GM12873 (cell line): ENCODE results near the gene ONECUT3.

Experiments
- TF ChIP-seq, protein P1 (sequence below): IDR thresholded peaks from 2 replicates; pipeline ENCODE4 v1.5.1; 2012; ENCODE audit warnings: low read depth, mild to moderate bottlenecking, moderate library complexity, low read length, control low read depth; ENCODE audit not compliant: insufficient read depth; ENCODE audit errors: missing control alignments

Gene ONECUT3

DNA sequence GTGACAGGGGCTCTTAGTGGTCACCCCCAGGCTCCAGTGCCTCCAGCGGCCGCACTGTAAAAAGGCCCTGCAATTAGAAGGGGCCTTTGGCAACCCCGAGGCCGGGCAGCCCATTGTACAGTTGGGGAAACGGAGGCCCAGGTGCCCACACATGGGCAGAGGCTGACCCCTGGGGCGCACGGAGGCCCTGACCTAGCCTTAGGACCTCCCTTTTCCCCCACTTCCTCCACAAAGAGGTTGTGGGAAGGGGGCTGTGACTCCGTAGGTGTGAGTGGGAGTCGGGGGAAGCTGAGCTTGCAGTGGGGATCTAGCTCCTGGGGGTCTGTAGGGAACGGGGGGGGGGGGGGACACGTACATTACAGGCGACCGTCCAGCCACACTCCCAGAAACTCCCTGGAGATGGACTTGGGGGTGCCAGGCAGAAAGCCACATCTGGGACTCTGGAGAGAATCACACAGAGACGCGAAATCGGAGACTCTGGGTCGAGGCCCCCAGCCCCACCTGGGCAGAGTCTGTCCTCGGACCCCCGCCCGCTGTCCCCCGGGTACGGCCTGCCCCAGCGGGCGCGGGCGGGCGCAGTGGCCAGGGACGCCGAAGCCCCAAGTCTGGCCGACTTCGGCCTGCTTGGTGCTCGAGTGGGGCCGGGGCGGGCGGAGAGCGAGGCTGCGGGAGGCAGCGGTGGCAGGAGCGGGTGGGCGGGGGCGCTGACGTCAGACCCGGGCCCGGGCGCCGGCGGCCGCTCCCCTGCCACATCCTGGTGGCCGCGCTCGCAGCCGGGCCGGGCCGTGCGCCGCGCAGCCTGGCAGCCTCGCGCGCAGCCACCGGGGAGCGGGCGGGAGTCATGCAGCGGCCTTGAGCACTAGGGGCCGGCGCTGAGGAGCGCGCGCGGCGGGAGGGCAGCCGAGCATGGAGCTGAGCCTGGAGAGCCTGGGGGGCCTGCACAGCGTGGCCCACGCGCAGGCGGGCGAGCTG, at the start of gene ONECUT3:
Gene ONECUT3 (plus strand): TSS at position 750 of the 972 bp plus-strand sequence. CDS start 157 bp downstream, at position 907.
- TF ChIP-seq, protein P1, sequence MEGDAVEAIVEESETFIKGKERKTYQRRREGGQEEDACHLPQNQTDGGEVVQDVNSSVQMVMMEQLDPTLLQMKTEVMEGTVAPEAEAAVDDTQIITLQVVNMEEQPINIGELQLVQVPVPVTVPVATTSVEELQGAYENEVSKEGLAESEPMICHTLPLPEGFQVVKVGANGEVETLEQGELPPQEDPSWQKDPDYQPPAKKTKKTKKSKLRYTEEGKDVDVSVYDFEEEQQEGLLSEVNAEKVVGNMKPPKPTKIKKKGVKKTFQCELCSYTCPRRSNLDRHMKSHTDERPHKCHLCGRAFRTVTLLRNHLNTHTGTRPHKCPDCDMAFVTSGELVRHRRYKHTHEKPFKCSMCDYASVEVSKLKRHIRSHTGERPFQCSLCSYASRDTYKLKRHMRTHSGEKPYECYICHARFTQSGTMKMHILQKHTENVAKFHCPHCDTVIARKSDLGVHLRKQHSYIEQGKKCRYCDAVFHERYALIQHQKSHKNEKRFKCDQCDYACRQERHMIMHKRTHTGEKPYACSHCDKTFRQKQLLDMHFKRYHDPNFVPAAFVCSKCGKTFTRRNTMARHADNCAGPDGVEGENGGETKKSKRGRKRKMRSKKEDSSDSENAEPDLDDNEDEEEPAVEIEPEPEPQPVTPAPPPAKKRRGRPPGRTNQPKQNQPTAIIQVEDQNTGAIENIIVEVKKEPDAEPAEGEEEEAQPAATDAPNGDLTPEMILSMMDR, result no peak

DNA sequence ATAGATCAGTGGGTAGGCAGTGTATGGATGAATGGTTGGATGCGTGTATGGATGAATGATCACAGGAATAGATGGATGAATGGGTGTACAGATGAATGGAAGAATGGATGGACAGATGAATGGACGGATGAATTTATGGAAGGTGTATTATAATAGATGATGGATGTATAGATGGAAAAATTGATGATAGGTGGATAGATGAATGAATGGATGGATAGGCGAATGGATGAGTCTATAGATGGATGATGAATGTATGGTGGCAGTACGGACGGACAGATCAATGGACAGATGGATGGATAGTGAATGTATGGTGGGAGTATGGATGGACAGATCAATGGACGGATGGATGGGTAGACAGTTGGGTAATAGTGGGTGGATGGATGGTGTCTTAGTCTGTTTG, 49.0 kb upstream of the ONECUT3 start:
- TF ChIP-seq, protein P1, result no peak

DNA sequence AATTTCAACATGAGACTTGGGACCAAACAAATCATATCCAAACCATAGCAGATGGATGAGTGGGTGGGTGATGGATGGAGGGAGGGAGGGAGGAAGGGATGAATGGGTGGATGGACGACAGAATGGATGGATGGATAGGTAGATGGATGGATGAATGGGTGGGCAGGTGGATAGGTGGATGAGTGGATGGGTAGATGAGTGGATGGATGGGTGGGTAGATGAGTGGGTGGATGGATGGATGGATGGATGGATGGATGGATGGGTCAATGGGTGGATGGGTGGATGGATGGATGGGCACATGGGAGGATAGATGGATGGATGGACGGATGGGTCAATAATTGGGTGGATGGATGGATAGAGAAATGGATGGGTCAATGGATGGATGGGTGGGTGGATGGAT, 47.9 kb upstream of the ONECUT3 start:
- TF ChIP-seq, protein P1, result no peak

DNA sequence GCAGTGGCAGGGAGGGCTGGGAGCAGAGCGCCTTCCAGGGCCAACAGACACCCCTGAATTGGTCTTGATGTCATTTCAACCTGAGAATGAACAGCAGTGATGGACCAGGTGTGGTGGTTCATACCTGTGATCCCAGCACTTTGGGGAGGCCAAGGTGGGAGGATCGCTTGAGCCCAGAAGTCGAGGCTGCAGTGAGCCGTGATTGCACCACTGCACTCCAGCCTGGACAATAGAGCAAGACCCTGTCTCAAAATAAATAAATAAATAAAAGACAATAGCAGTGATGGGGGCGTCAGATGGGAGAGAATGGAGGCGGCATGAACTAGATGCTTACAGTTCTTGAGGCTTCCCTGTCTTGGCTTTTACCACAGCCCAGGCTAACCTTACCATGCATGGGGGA, 46.1 kb upstream of the ONECUT3 start:
- TF ChIP-seq, protein P1, result no peak

DNA sequence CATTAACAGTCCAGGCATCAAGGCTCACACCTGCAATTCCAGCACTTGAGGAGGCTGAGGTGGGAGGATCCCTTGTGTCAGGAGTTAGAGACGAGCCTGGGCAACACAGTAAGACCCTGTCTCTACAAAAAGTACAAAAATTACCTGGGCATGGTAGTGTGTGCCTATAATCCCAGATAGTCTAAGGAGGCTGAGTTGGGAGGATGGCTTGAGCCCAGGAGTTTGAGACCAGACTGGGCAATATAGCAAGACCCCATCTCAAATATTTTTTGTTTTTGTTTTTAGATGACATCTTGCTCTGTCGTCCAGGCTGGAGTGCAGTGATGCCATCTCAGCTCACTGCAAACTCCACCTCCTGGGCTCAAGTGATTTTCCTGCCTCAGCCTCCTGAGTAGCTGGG, 40.1 kb upstream of the ONECUT3 start:
- TF ChIP-seq, protein P1, result no peak

DNA sequence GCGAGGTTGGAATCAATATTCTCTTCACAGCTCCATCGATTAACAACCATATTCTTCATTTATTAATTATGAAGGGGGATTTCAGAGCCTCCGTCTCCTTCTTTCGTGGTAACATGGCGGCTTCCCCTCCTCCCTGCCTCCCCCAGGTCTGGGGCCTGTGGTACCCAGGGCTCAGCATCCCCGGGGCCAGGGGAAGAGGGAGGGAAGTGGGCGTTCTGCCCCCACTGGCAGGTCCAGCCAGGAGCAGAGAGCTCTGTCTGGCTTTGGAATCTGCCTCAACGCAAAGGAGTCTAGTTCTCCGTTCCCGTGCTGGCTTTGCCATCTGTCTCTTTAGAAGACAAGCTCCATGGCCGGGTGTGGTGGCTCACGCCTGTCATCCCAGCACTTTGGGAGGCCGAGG, 37.8 kb upstream of the ONECUT3 start:
- TF ChIP-seq, protein P1, result no peak

DNA sequence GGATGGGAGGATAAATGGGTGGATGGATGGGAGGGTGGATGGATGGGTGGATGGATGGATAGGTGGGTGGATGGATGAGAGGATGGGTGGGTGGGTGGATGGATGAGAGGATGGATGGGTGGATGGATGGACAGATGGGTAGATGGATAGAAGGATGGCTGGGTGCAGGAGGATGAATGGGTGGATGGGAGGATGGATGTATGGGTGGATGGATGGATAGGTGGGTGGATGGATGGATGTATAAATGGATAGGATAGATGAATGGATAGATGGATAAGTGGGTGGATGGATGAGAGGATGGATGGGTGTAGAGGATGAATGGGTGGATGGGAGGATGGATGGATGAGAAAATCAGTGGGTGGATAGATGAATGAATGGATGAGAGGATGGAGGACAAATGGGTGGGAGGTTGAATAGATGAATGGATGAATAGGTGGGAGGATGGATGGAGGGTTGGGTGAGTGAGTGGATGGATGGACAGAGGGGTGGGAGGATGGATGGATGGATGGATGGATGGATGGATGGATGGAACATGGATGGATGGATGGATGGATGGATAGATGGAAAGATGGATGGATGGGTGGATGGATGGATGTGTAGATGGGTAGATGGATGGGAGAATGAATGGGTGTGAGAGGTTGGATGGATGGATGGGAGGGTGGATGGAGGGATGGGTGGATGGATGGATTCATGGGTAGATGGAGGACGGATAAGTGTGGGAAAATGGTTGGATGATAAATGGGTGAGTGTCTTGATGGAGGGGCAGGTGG, 35.9 kb upstream of the ONECUT3 start:
- TF ChIP-seq, protein P1, result no peak
